Progenitor cell of endocrine pancreas (in vitro differentiated cells): ENCODE measurements around the gene STIM1. TPM values are rescaled to one million over a fixed set of nuclear protein-coding genes. Genes with fewer than 3 reads are reported as not detected.
"Not testable (repeated sequence)": the region's sequence is repeated elsewhere in the genome, so short reads cannot be mapped to it uniquely, and the experiment has no call there.

Experiments used
- DNase-seq: peaks from one replicate; pipeline ENCODE4 v3.0.0; 2021; ENCODE audit warnings: low spot score; ENCODE audit not compliant: unreplicated experiment
- H3K27ac Mint-ChIP-seq: 2 replicates; pipeline ENCODE4 v1.8.0; 2021; ENCODE audit warnings: mild to moderate bottlenecking, moderate library complexity, mixed read lengths
- H3K27me3 Mint-ChIP-seq: 2 replicates; pipeline ENCODE4 v1.8.0; 2021; ENCODE audit warnings: mixed read lengths
- H3K36me3 Mint-ChIP-seq: 2 replicates; pipeline ENCODE4 v1.8.0; 2022; ENCODE audit warnings: mixed read lengths; ENCODE audit not compliant: insufficient read depth
- H3K4me1 Mint-ChIP-seq: 2 replicates; pipeline ENCODE4 v1.8.0; 2021; ENCODE audit warnings: low read depth, mixed read lengths
- H3K4me3 Mint-ChIP-seq: 2 replicates; pipeline ENCODE4 v1.8.0; 2021; ENCODE audit warnings: low read depth, mild to moderate bottlenecking, moderate library complexity, mixed read lengths
- H3K9me3 Mint-ChIP-seq: 2 replicates; pipeline ENCODE4 v1.8.0; 2021; ENCODE audit warnings: low read depth, mixed read lengths
- CTCF ChIP-seq: fragments of 200-600 bp; sonication (generic); IDR thresholded peaks from one replicate; pipeline ENCODE4 v1.5.0; 2021; ENCODE audit warnings: antibody characterized with exemption, mild to moderate bottlenecking; ENCODE audit not compliant: unreplicated experiment
- total RNA-seq: library from RNA; stranded (reverse); gene quantifications from 2 replicates; pipeline ENCODE4 v1.2.1, GENCODE V29; 2021

The STIM1 gene
- total RNA-seq, 1 donor from 2014 or later, result 27.2 TPM

GRCh38 chr11:3810446-3810845 lies 45.0 kb upstream of the STIM1 start:
- TF ChIP-seq CTCF, result no peak
- Mint-ChIP-seq H3K27ac (no peak overlapping the region), H3K36me3 (no peaks in the 10 kb centered on the region), H3K4me3 (no peak overlapping the region), H3K27me3 (no peaks in the 10 kb centered on the region), H3K9me3 (no peaks in the 10 kb centered on the region), H3K4me1 (peaks cover 9% of the 10 kb centered on the region)
- DNase-seq, result no peak

- DNase-seq, result no peak
- Mint-ChIP-seq H3K27me3 (no peaks in the 10 kb centered on the region), H3K27ac (no peak overlapping the region), H3K36me3 (no peaks in the 10 kb centered on the region), H3K4me1 (peaks cover 10% of the 10 kb centered on the region), H3K4me3 (no peak overlapping the region), H3K9me3 (no peaks in the 10 kb centered on the region)
- TF ChIP-seq CTCF, result no peak
These were observed 44.5 kb upstream of the STIM1 start for GRCh38 chr11:3810951-3811350.

GRCh38 chr11:3814832-3815231 lies 40.6 kb upstream of the STIM1 start:
- not testable (repeated sequence) for H3K36me3 Mint-ChIP-seq, H3K4me3 Mint-ChIP-seq, DNase-seq, H3K27me3 Mint-ChIP-seq, H3K9me3 Mint-ChIP-seq, H3K4me1 Mint-ChIP-seq, H3K27ac Mint-ChIP-seq

GRCh38 chr11:3815845-3816244 lies 39.6 kb upstream of the STIM1 start:
- TF ChIP-seq CTCF, result no peak
- Mint-ChIP-seq H3K4me3 (no peak overlapping the region), H3K27ac (no peak overlapping the region), H3K36me3 (no peaks in the 10 kb centered on the region), H3K4me1 (peaks cover 6% of the 10 kb centered on the region), H3K9me3 (no peaks in the 10 kb centered on the region), H3K27me3 (no peaks in the 10 kb centered on the region)
- DNase-seq, result no peak

GRCh38 chr11:3816673-3817072 lies 38.8 kb upstream of the STIM1 start:
- Mint-ChIP-seq H3K9me3 (no peaks in the 10 kb centered on the region), H3K4me1 (peaks cover 6% of the 10 kb centered on the region), H3K27ac (no peak overlapping the region), H3K27me3 (no peaks in the 10 kb centered on the region), H3K36me3 (no peaks in the 10 kb centered on the region), H3K4me3 (no peak overlapping the region)
- no peak for TF ChIP-seq CTCF
- DNase-seq, result no peak

- no peak overlapping the region for H3K4me3 Mint-ChIP-seq
- H3K27me3 Mint-ChIP-seq, result no peaks in the 10 kb centered on the region
- H3K36me3 Mint-ChIP-seq, result no peaks in the 10 kb centered on the region
- DNase-seq, result no peak
- H3K27ac Mint-ChIP-seq, result no peak overlapping the region
- H3K4me1 Mint-ChIP-seq, result peaks cover 6% of the 10 kb centered on the region
- H3K9me3 Mint-ChIP-seq, result no peaks in the 10 kb centered on the region
- TF ChIP-seq CTCF, result no peak
These were observed 38.2 kb upstream of the STIM1 start for GRCh38 chr11:3817181-3817800.
